SJCRH30 (cell line): Measurements from ENCODE around the gene MCM5. TPM values are rescaled to one million over a fixed set of nuclear protein-coding genes. Genes with fewer than 3 reads are reported as not detected.
"Not testable (repeated sequence)": the region's sequence is repeated elsewhere in the genome, so short reads cannot be mapped to it uniquely, and the experiment has no call there.

Experiments
- DNase-seq, 2 experiments: peaks; one replicate each; pipeline ENCODE4 v3.0.0-alpha.2; 2015 to 2020
- H3K27ac ChIP-seq: fragments of 250-450 bp; sonication (Bioruptor Pico); 2 replicates; pipeline ENCODE4 v1.5.1; 2020; ENCODE audit warnings: mild to moderate bottlenecking, moderate library complexity
- H3K27me3 ChIP-seq: fragments of 250-450 bp; sonication (Bioruptor Pico); 2 replicates; pipeline ENCODE4 v1.5.1; 2020; ENCODE audit warnings: mild to moderate bottlenecking, moderate library complexity
- H3K36me3 ChIP-seq: fragments of 250-450 bp; sonication (Bioruptor Pico); 2 replicates; pipeline ENCODE4 v1.5.1; 2020; ENCODE audit warnings: mild to moderate bottlenecking, moderate library complexity
- H3K4me1 ChIP-seq: fragments of 250-450 bp; sonication (Bioruptor Pico); 2 replicates; pipeline ENCODE4 v1.5.1; 2020; ENCODE audit warnings: mild to moderate bottlenecking, moderate library complexity
- H3K4me3 ChIP-seq: fragments of 250-450 bp; sonication (Bioruptor Pico); 2 replicates; pipeline ENCODE4 v1.5.1; 2020; ENCODE audit warnings: mild to moderate bottlenecking, moderate library complexity
- H3K9me3 ChIP-seq: fragments of 250-450 bp; sonication (Bioruptor Pico); replicated peaks from 2 replicates; pipeline ENCODE4 v1.5.1; 2020; ENCODE audit warnings: mild to moderate bottlenecking, moderate library complexity
- total RNA-seq: library from RNA; depleted of rRNA; stranded (reverse); fragments of >200 nt; shearing (Covaris generic); gene quantifications from 2 replicates; pipeline ENCODE4 v1.2.3, GENCODE V29; 2014

The MCM5 gene
- total RNA-seq, 1 experiment from 2014 or later = 109 TPM

GRCh38 chr22:35454416-35455054, 54.6 kb downstream of the MCM5 start:
- Histone ChIP-seq H3K27ac (no peak overlapping the region), H3K4me3 (no peak overlapping the region), H3K36me3 (no peaks in the 10 kb centered on the region), H3K9me3 (no peaks in the 10 kb centered on the region), H3K4me1 (no peaks in the 10 kb centered on the region), H3K27me3 (no peaks in the 10 kb centered on the region)
- no peak for DNase-seq

GRCh38 chr22:35455529-35455928, 55.6 kb downstream of the MCM5 start:
- no peaks in the 10 kb centered on the region for H3K27me3 ChIP-seq
- H3K27ac ChIP-seq = no peak overlapping the region
- no peak overlapping the region for H3K4me3 ChIP-seq
- DNase-seq = no peak
- H3K4me1 ChIP-seq = no peaks in the 10 kb centered on the region
- no peaks in the 10 kb centered on the region for H3K9me3 ChIP-seq
- no peaks in the 10 kb centered on the region for H3K36me3 ChIP-seq

- DNase-seq = no peak
- Histone ChIP-seq H3K4me3 (no peak overlapping the region), H3K27ac (no peak overlapping the region), H3K36me3 (no peaks in the 10 kb centered on the region), H3K4me1 (no peaks in the 10 kb centered on the region), H3K27me3 (no peaks in the 10 kb centered on the region), H3K9me3 (no peaks in the 10 kb centered on the region)
Observed at GRCh38 chr22:35456757-35457156, 56.8 kb downstream of the MCM5 start.

GRCh38 chr22:35457729-35458546, 58.0 kb downstream of the MCM5 start:
- Histone ChIP-seq H3K4me1 (no peaks in the 10 kb centered on the region), H3K36me3 (no peaks in the 10 kb centered on the region), H3K27me3 (no peaks in the 10 kb centered on the region), H3K4me3 (no peak overlapping the region), H3K9me3 (no peaks in the 10 kb centered on the region), H3K27ac (no peak overlapping the region)
- DNase-seq = no peak

- Histone ChIP-seq H3K4me3 (no peak overlapping the region), H3K36me3 (no peaks in the 10 kb centered on the region), H3K27me3 (no peaks in the 10 kb centered on the region), H3K27ac (no peak overlapping the region), H3K9me3 (no peaks in the 10 kb centered on the region), H3K4me1 (no peaks in the 10 kb centered on the region)
- no peak for DNase-seq
Observed at GRCh38 chr22:35458547-35459422, 58.8 kb downstream of the MCM5 start.

GRCh38 chr22:35459423-35459894, 59.5 kb downstream of the MCM5 start:
- H3K9me3 ChIP-seq = no peaks in the 10 kb centered on the region
- H3K36me3 ChIP-seq = no peaks in the 10 kb centered on the region
- no peaks in the 10 kb centered on the region for H3K4me1 ChIP-seq
- no peak for DNase-seq
- H3K27me3 ChIP-seq = no peaks in the 10 kb centered on the region
- H3K4me3 ChIP-seq = no peak overlapping the region
- H3K27ac ChIP-seq = no peak overlapping the region

- not testable (repeated sequence) for H3K36me3 ChIP-seq, H3K4me1 ChIP-seq, H3K27me3 ChIP-seq
Observed at GRCh38 chr22:35459976-35460375, 60.0 kb downstream of the MCM5 start.

GRCh38 chr22:35460688-35461087, 60.7 kb downstream of the MCM5 start:
- Histone ChIP-seq H3K27me3 (no peaks in the 10 kb centered on the region), H3K36me3 (no peaks in the 10 kb centered on the region), H3K9me3 (no peaks in the 10 kb centered on the region), H3K4me1 (no peaks in the 10 kb centered on the region), H3K27ac (no peak overlapping the region), H3K4me3 (no peak overlapping the region)
- no peak for DNase-seq

More at GRCh38 chr22:35459976-35460375, 60.0 kb downstream of the MCM5 start:
- not testable (repeated sequence) for H3K27ac ChIP-seq, DNase-seq, H3K4me3 ChIP-seq, H3K9me3 ChIP-seq

GRCh38 chr22:35462498-35463230, 62.7 kb downstream of the MCM5 start:
- Histone ChIP-seq H3K27me3 (no peaks in the 10 kb centered on the region), H3K4me1 (no peaks in the 10 kb centered on the region), H3K9me3 (no peaks in the 10 kb centered on the region), H3K36me3 (no peaks in the 10 kb centered on the region), H3K27ac (no peak overlapping the region), H3K4me3 (no peak overlapping the region)
- no peak for DNase-seq

GRCh38 chr22:35463231-35463933, 63.4 kb downstream of the MCM5 start:
- H3K27ac ChIP-seq = no peak overlapping the region
- no peaks in the 10 kb centered on the region for H3K36me3 ChIP-seq
- H3K4me3 ChIP-seq = no peak overlapping the region
- H3K9me3 ChIP-seq = no peaks in the 10 kb centered on the region
- H3K4me1 ChIP-seq = no peaks in the 10 kb centered on the region
- no peak for DNase-seq
- H3K27me3 ChIP-seq = no peaks in the 10 kb centered on the region

GRCh38 chr22:35464399-35464798, 64.5 kb downstream of the MCM5 start:
- Histone ChIP-seq H3K9me3 (no peaks in the 10 kb centered on the region), H3K27me3 (no peaks in the 10 kb centered on the region)
- DNase-seq = no peak

GRCh38 chr22:35465109-35465701, 65.3 kb downstream of the MCM5 start:
- no peaks in the 10 kb centered on the region for H3K36me3 ChIP-seq
- H3K4me3 ChIP-seq = no peak overlapping the region
- no peaks in the 10 kb centered on the region for H3K27me3 ChIP-seq
- no peaks in the 10 kb centered on the region for H3K9me3 ChIP-seq
- DNase-seq = no peak
- no peak overlapping the region for H3K27ac ChIP-seq
- no peaks in the 10 kb centered on the region for H3K4me1 ChIP-seq

More at GRCh38 chr22:35464399-35464798, 64.5 kb downstream of the MCM5 start:
- Histone ChIP-seq H3K4me3 (no peak overlapping the region), H3K4me1 (no peaks in the 10 kb centered on the region), H3K27ac (no peak overlapping the region), H3K36me3 (no peaks in the 10 kb centered on the region)

GRCh38 chr22:35467681-35468434, 67.9 kb downstream of the MCM5 start:
- no peaks in the 10 kb centered on the region for H3K9me3 ChIP-seq
- no peaks in the 10 kb centered on the region for H3K27me3 ChIP-seq
- no peaks in the 10 kb centered on the region for H3K4me1 ChIP-seq
- no peak overlapping the region for H3K27ac ChIP-seq
- DNase-seq = no peak
- H3K4me3 ChIP-seq = no peak overlapping the region
- no peaks in the 10 kb centered on the region for H3K36me3 ChIP-seq
